ENCODE measurements around the gene MSLN.

The MSLN gene

GRCh38 chr16:728890-729744 lies 31.4 kb upstream of the MSLN start:
- H3K27ac ChIP-seq, result no peak overlapping the region
- peaks cover 8 to 25% of the 10 kb centered on the region in 2 experiments for H3K4me1 ChIP-seq (ENCODE audit: control insufficient read depth in 1 of 2, insufficient read depth in 1 of 2, low read depth in 1 of 2, low read length in 1 of 2)
- H3K4me3 ChIP-seq (ENCODE audit: low read depth in 1 of 2, low read length in 1 of 2), result no peak overlapping the region
- TF ChIP-seq, protein P1, sequence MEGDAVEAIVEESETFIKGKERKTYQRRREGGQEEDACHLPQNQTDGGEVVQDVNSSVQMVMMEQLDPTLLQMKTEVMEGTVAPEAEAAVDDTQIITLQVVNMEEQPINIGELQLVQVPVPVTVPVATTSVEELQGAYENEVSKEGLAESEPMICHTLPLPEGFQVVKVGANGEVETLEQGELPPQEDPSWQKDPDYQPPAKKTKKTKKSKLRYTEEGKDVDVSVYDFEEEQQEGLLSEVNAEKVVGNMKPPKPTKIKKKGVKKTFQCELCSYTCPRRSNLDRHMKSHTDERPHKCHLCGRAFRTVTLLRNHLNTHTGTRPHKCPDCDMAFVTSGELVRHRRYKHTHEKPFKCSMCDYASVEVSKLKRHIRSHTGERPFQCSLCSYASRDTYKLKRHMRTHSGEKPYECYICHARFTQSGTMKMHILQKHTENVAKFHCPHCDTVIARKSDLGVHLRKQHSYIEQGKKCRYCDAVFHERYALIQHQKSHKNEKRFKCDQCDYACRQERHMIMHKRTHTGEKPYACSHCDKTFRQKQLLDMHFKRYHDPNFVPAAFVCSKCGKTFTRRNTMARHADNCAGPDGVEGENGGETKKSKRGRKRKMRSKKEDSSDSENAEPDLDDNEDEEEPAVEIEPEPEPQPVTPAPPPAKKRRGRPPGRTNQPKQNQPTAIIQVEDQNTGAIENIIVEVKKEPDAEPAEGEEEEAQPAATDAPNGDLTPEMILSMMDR (IDR thresholded peaks at IDR 0.05), result no peak
- H3K27me3 ChIP-seq, result peaks cover 58% of the 10 kb centered on the region
- no peaks in the 10 kb centered on the region for H3K9me3 ChIP-seq
- H3K36me3 ChIP-seq, result peaks cover 42% of the 10 kb centered on the region

- no peak overlapping the region for H3K4me3 ChIP-seq (ENCODE audit: low read depth in 1 of 2, low read length in 1 of 2)
- no peak overlapping the region for H3K27ac ChIP-seq
- H3K4me1 ChIP-seq (ENCODE audit: control insufficient read depth in 1 of 2, insufficient read depth in 1 of 2, low read depth in 1 of 2, low read length in 1 of 2), result peaks cover 8 to 25% of the 10 kb centered on the region in 2 experiments
- TF ChIP-seq, protein P1 (IDR thresholded peaks at IDR 0.05), result no peak
- peaks cover 49% of the 10 kb centered on the region for H3K27me3 ChIP-seq
- peaks cover 51% of the 10 kb centered on the region for H3K36me3 ChIP-seq
- H3K9me3 ChIP-seq, result no peaks in the 10 kb centered on the region
Observed at GRCh38 chr16:729768-730665, 30.5 kb upstream of the MSLN start.

DNA sequence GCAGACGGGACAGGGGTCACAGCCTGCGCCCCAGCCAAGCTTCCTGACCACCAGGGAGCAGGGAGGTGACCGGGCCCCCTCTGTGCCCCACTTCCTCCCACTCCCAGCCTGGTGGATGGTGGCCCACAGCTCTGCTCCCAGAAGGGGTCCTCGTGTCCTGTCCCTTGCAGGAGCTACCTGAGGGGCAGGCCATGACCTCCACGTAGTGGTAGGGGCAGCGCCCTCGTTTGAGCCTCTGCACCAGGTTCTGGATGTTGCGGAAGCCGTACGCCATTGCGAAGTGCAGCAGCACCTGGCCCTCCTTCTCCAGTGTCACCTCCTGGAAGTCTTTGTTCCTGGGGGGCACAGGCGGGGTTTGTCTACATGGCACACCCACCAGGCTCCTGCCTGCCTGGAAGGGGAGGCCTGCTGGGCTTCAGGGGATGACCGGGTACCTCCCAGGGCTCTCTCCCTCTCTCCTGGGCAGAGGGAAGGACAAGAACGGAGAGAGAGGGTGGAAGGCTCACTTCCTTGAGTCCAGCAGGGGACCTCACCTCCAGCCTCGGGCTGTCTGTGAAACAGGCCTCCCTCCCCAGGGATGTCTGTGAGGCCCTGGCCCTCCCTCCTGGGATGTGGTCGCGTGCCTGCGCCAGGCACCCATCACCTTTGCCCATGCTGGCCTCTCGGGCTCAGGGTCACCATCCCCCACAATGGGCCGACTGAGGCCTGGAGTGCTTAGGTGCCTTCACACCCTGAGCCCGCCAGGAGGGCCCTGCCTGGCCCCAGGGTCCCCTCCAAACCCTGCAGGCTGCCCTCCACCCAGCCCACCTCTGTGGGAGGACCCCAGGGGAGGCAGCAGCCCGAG lies 29.6 kb upstream of the MSLN start:
- peaks cover 58% of the 10 kb centered on the region for H3K36me3 ChIP-seq
- H3K4me3 ChIP-seq (ENCODE audit: low read depth in 1 of 2, low read length in 1 of 2), result no peak overlapping the region
- peaks cover 8 to 25% of the 10 kb centered on the region in 2 experiments for H3K4me1 ChIP-seq (ENCODE audit: control insufficient read depth in 1 of 2, insufficient read depth in 1 of 2, low read depth in 1 of 2, low read length in 1 of 2)
- no peak overlapping the region for H3K27ac ChIP-seq
- TF ChIP-seq, protein P1 (IDR thresholded peaks at IDR 0.05), result no peak
- peaks cover 40% of the 10 kb centered on the region for H3K27me3 ChIP-seq
- H3K9me3 ChIP-seq, result no peaks in the 10 kb centered on the region

- Histone ChIP-seq H3K9me3 (no peaks in the 10 kb centered on the region), H3K27me3 (peaks cover 26% of the 10 kb centered on the region), H3K27ac (no peak overlapping the region), H3K4me1 (ENCODE audit: control insufficient read depth in 1 of 2, insufficient read depth in 1 of 2, low read depth in 1 of 2, low read length in 1 of 2) (peaks cover 5 to 15% of the 10 kb centered on the region in 2 experiments), H3K36me3 (peaks cover 70% of the 10 kb centered on the region), H3K4me3 (ENCODE audit: low read depth in 1 of 2, low read length in 1 of 2) (no peak overlapping the region)
- TF ChIP-seq, protein P1 (IDR thresholded peaks at IDR 0.05), result no peak
Observed at GRCh38 chr16:732332-732731, 28.2 kb upstream of the MSLN start.

GRCh38 chr16:732936-733335 lies 27.6 kb upstream of the MSLN start:
- Histone ChIP-seq H3K27ac (no peak overlapping the region), H3K4me1 (ENCODE audit: control insufficient read depth in 1 of 2, insufficient read depth in 1 of 2, low read depth in 1 of 2, low read length in 1 of 2) (peaks cover 0 to 9% of the 10 kb centered on the region in 2 experiments), H3K27me3 (peaks cover 20% of the 10 kb centered on the region), H3K36me3 (peaks cover 75% of the 10 kb centered on the region), H3K9me3 (no peaks in the 10 kb centered on the region), H3K4me3 (ENCODE audit: low read depth in 1 of 2, low read length in 1 of 2) (no peak overlapping the region)
- TF ChIP-seq, protein P1 (IDR thresholded peaks at IDR 0.05), result no peak
